Measurements from ENCODE around the gene DAGLA.
"Not testable (repeated sequence)": the region's sequence is repeated elsewhere in the genome, so short reads cannot be mapped to it uniquely, and the experiment has no call there.

The DAGLA gene

GRCh38 chr11:61679893-61680621 lies at the start of gene DAGLA:
Gene DAGLA, plus strand, starts transcription at chr11:61680391. Its CDS starts 39,765 bp downstream, at chr11:61720156.
- DNase-seq (ENCODE audit: low read depth) = peak; percentile 56

GRCh38 chr11:61632096-61632495 lies 48.1 kb upstream of the DAGLA start:
- DNase-seq (ENCODE audit: low read depth) = no peak

- no peak for DNase-seq (ENCODE audit: low read depth)
Measured at GRCh38 chr11:61635304-61635703, 44.9 kb upstream of the DAGLA start.

- DNase-seq (ENCODE audit: low read depth) = no peak
Measured at GRCh38 chr11:61635787-61636186, 44.4 kb upstream of the DAGLA start.

- DNase-seq (ENCODE audit: low read depth) = no peak
Measured at GRCh38 chr11:61636676-61637075, 43.5 kb upstream of the DAGLA start.

- DNase-seq (ENCODE audit: low read depth) = no peak
Measured at GRCh38 chr11:61637277-61637676, 42.9 kb upstream of the DAGLA start.

GRCh38 chr11:61639816-61640443 lies 40.3 kb upstream of the DAGLA start:
- no peak for DNase-seq (ENCODE audit: low read depth)

- DNase-seq (ENCODE audit: low read depth) = no peak
Measured at GRCh38 chr11:61642162-61642561, 38.0 kb upstream of the DAGLA start.

GRCh38 chr11:61645179-61645868 lies 34.9 kb upstream of the DAGLA start:
- no peak for DNase-seq (ENCODE audit: low read depth)

GRCh38 chr11:61647529-61647928 lies 32.7 kb upstream of the DAGLA start:
- DNase-seq (ENCODE audit: low read depth) = no peak

- DNase-seq (ENCODE audit: low read depth) = no peak
Measured at GRCh38 chr11:61650781-61651571, 29.2 kb upstream of the DAGLA start.

- DNase-seq (ENCODE audit: low read depth) = no peak
Measured at GRCh38 chr11:61652135-61652534, 28.1 kb upstream of the DAGLA start.

GRCh38 chr11:61654397-61654829 lies 25.8 kb upstream of the DAGLA start:
- DNase-seq (ENCODE audit: low read depth) = no peak

GRCh38 chr11:61655266-61656159 lies 24.7 kb upstream of the DAGLA start:
- not testable (repeated sequence) for DNase-seq (ENCODE audit: low read depth)

GRCh38 chr11:61656347-61657077 lies 23.7 kb upstream of the DAGLA start:
- no peak for DNase-seq (ENCODE audit: low read depth)

GRCh38 chr11:61657566-61658290 lies 22.5 kb upstream of the DAGLA start:
- no peak for DNase-seq (ENCODE audit: low read depth)

- DNase-seq (ENCODE audit: low read depth) = no peak
Measured at GRCh38 chr11:61659413-61660196, 20.6 kb upstream of the DAGLA start.

- not testable (repeated sequence) for DNase-seq (ENCODE audit: low read depth)
Measured at GRCh38 chr11:61660997-61661396, 19.2 kb upstream of the DAGLA start.

Measured in stimulated activated CD4-positive, alpha-beta T cell treated with anti-CD3 and anti-CD28 coated beads, Interleukin-2, amount 100 ng/mL, for 4 hours (primary cell).